Lung (tissue), 12 donors: ENCODE results near the gene RIPOR2. TPM values are rescaled to one million over a fixed set of nuclear protein-coding genes. Genes with fewer than 3 reads are reported as not detected.

Source experiments
- ATAC-seq: fragments of 200-7000 bp; cut with Tn5 transposase; one replicate; pipeline ENCODE4 v1.9.1; 2020; ENCODE audit warnings: moderate number of reproducible peaks; ENCODE audit not compliant: insufficient read depth, low FRiP score
- DNase-seq, 3 donors: peaks; one replicate each; pipeline ENCODE4 v3.0.0-alpha.2; 2013 to 2017
- H3K27ac ChIP-seq, 2 donors: one replicate each; pipeline ENCODE4 v1.5.1; 2013; ENCODE audit warnings: mild to moderate bottlenecking in 2 of 2, moderate library complexity in 2 of 2, control low read depth in 1 of 2, inconsistent platforms in 1 of 2, low read depth in 1 of 2, low read length in 1 of 2
- H3K27me3 ChIP-seq, 3 donors: one replicate each; pipeline ENCODE4 v1.5.1; 2013; ENCODE audit warnings: low read length in 2 of 3; ENCODE audit not compliant: control insufficient read depth in 3 of 3, insufficient read depth in 3 of 3
- H3K36me3 ChIP-seq, 4 donors: one replicate each; pipeline ENCODE4 v1.5.1; 2013; ENCODE audit warnings: low read length in 4 of 4, mild to moderate bottlenecking in 1 of 4, moderate library complexity in 1 of 4; ENCODE audit not compliant: control insufficient read depth in 4 of 4, insufficient read depth in 4 of 4
- H3K4me1 ChIP-seq, 5 donors: one replicate each; pipeline ENCODE4 v1.5.1; 2013; ENCODE audit warnings: low read length in 5 of 5, mild to moderate bottlenecking in 2 of 5, moderate library complexity in 1 of 5; ENCODE audit not compliant: control insufficient read depth in 5 of 5, insufficient read depth in 5 of 5
- H3K4me3 ChIP-seq: one replicate; pipeline ENCODE4 v1.5.1; 2013; ENCODE audit warnings: mild to moderate bottlenecking, control low read depth, moderate library complexity
- H3K9ac ChIP-seq, 2 donors: one replicate each; pipeline ENCODE4 v1.5.1; 2013; ENCODE audit warnings: low read length in 2 of 2, control low read depth in 1 of 2; ENCODE audit not compliant: insufficient read depth in 1 of 2
- H3K9me3 ChIP-seq, 4 donors: one replicate each; pipeline ENCODE4 v1.5.1; 2013; ENCODE audit warnings: low read length in 3 of 4, mild to moderate bottlenecking in 1 of 4, moderate library complexity in 1 of 4; ENCODE audit not compliant: control insufficient read depth in 4 of 4, insufficient read depth in 3 of 4
- CTCF ChIP-seq: IDR thresholded peaks from 2 replicates; pipeline ENCODE4 v1.5.1; 2012; ENCODE audit warnings: mild to moderate bottlenecking; ENCODE audit errors: control extremely low read depth, extremely low read depth
- WGBS, 2 donors: extraction: QIAGEN DNeasy Blood & Tissue Kit; methylation state at CpG; one replicate each; pipeline ENCODE4 v1.1.7; 2013; 5-methylcytosine and 5-hydroxymethylcytosine counted together
- polyA plus RNA-seq, 2 donors: library from polyadenylated mRNA; stranded (reverse); fragments of 200-250 nt; gene quantifications; one replicate each; pipeline ENCODE4 v1.2.1, GENCODE V29; 2013
- total RNA-seq, 2 donors: library from RNA; depleted of rRNA in 1 of 2; stranded (reverse); fragments of >200 nt in 1 of 2; gene quantifications; one replicate each; pipeline ENCODE4 v1.2.1, GENCODE V29; 2014 to 2021
- donor health status: control.
- donor health status: control.
- donor health status: Bipolar disorder and iron deficiency.
- donor health status: healthy.
- donor health status: DM: yes; HTN: yes; CAD: no.

RIPOR2 gene
- total and polyA plus RNA-seq, 4 donors = 7.9 to 97.6 (median 42.7) TPM

- TF ChIP-seq CTCF = no peak
- no peak for DNase-seq
- H3K27ac ChIP-seq = no peak overlapping the region
- H3K27me3 ChIP-seq = no peaks in the 10 kb centered on the region
- H3K4me1 ChIP-seq = peaks cover 0 to 3% (median 0%) of the 10 kb centered on the region in 5 donors
- H3K9me3 ChIP-seq = peaks cover 0 to 3% (median 0%) of the 10 kb centered on the region in 4 donors
- H3K9ac ChIP-seq = no peak overlapping the region
- H3K36me3 ChIP-seq = peaks cover 0 to 13% (median 0%) of the 10 kb centered on the region in 4 donors
- ATAC-seq = no peak
- no peak overlapping the region for H3K4me3 ChIP-seq
- 92 to 95% methylated on average over 6 of the region's 6 CpGs for whole genome bisulfite sequencing, 2 donors
Measured at GRCh38 chr6:24844903-24845302, 90.9 kb downstream of the RIPOR2 start.

GRCh38 chr6:24844061-24844460, 91.7 kb downstream of the RIPOR2 start:
- H3K36me3 ChIP-seq = peaks cover 0 to 12% (median 0%) of the 10 kb centered on the region in 4 donors
- whole genome bisulfite sequencing, 2 donors = 92 to 97% methylated on average over 1 of the region's 1 CpG
- DNase-seq = no peak

GRCh38 chr6:24840187-24840586, 95.6 kb downstream of the RIPOR2 start:
- Histone ChIP-seq H3K9me3 (no peaks in the 10 kb centered on the region), H3K27me3 (no peaks in the 10 kb centered on the region), H3K9ac (no peak overlapping the region), H3K36me3 (peaks cover 0 to 8% (median 0%) of the 10 kb centered on the region in 4 donors), H3K4me1 (peaks cover 0 to 6% (median 0%) of the 10 kb centered on the region in 5 donors), H3K4me3 (no peak overlapping the region), H3K27ac (no peak overlapping the region)
- WGBS, 2 donors = 78 to 93% methylated on average over 2 of the region's 2 CpGs
- TF ChIP-seq CTCF = no peak
- DNase-seq (no peak), ATAC-seq (no peak)

More at GRCh38 chr6:24844061-24844460, 91.7 kb downstream of the RIPOR2 start:
- no peak for ATAC-seq
- no peak for TF ChIP-seq CTCF
- Histone ChIP-seq H3K4me3 (no peak overlapping the region), H3K27ac (no peak overlapping the region), H3K9ac (no peak overlapping the region), H3K4me1 (peaks cover 0 to 3% (median 0%) of the 10 kb centered on the region in 5 donors), H3K27me3 (no peaks in the 10 kb centered on the region), H3K9me3 (peaks cover 0 to 3% (median 0%) of the 10 kb centered on the region in 4 donors)

GRCh38 chr6:24838994-24839393, 96.8 kb downstream of the RIPOR2 start:
- 82 to 88% methylated on average over 5 of the region's 5 CpGs for WGBS, 2 donors
- ATAC-seq = no peak
- TF ChIP-seq CTCF = no peak

More at GRCh38 chr6:24838994-24839393, 96.8 kb downstream of the RIPOR2 start:
- no peak for DNase-seq
- Histone ChIP-seq H3K9me3 (no peaks in the 10 kb centered on the region), H3K4me3 (no peak overlapping the region), H3K36me3 (peaks cover 0 to 8% (median 0%) of the 10 kb centered on the region in 4 donors), H3K27me3 (no peaks in the 10 kb centered on the region), H3K27ac (no peak overlapping the region), H3K9ac (no peak overlapping the region), H3K4me1 (peaks cover 0 to 6% (median 0%) of the 10 kb centered on the region in 5 donors)
